Uterus (tissue), 4 donors: ENCODE results near the gene DENND2A. TPM values are rescaled to one million over a fixed set of nuclear protein-coding genes. Genes with fewer than 3 reads are reported as not detected.
A peak's percentile ranks its signal among the peaks of the same experiment; 100 is the strongest.

ENCODE experiments used
- DNase-seq, 2 donors: peaks; one replicate each; pipeline ENCODE4 v3.0.0-alpha.2; 2019 to 2020
- H3K27ac ChIP-seq, 2 donors: fragments of 200-600 bp; sonication (generic); 1 replicate in 1 of 2; 2 replicates in 1 of 2; pipeline ENCODE4 v1.5.1; 2016 to 2018
- H3K27me3 ChIP-seq, 2 donors: fragments of 200-600 bp; sonication (generic); one replicate each; pipeline ENCODE4 v1.5.1; 2018 to 2019; ENCODE audit warnings: control low read depth in 1 of 2
- H3K36me3 ChIP-seq, 2 donors: fragments of 200-600 bp; sonication (generic); one replicate each; pipeline ENCODE4 v1.5.1; 2019; ENCODE audit warnings: control low read depth in 1 of 2
- H3K4me1 ChIP-seq, 2 donors: fragments of 200-600 bp; sonication (generic); one replicate each; pipeline ENCODE4 v1.5.1; 2018 to 2019; ENCODE audit warnings: control low read depth in 1 of 2
- H3K4me3 ChIP-seq, 2 donors: fragments of 200-600 bp; sonication (generic); 1 replicate in 1 of 2; 2 replicates in 1 of 2; pipeline ENCODE4 v1.5.1; 2018 to 2019; ENCODE audit warnings: mild to moderate bottlenecking in 1 of 2
- H3K9me3 ChIP-seq, 2 donors: fragments of 200-600 bp; sonication (generic); one replicate each; pipeline ENCODE4 v1.5.1; 2019; ENCODE audit warnings: control low read depth in 1 of 2
- CTCF ChIP-seq, 4 experiments: fragments of 200-600 bp in 2 of 4; fragments of 450-650 bp in 2 of 4; sonication (generic) in 2 of 4; IDR thresholded peaks; one replicate each; pipeline ENCODE4 v1.5.1; 2016 to 2019; ENCODE audit warnings: antibody characterized with exemption in 4 of 4, mild to moderate bottlenecking in 2 of 4, moderate library complexity in 1 of 4
- POLR2A ChIP-seq, 2 donors: fragments of 450-650 bp; IDR thresholded peaks; one replicate each; pipeline ENCODE4 v1.6.1; 2016; ENCODE audit warnings: antibody characterized with exemption in 2 of 2, mild to moderate bottlenecking in 1 of 2, moderate library complexity in 1 of 2
- intact Hi-C: fragments of 100-400 bp; cut with DNase I; formaldehyde crosslinking; loops from one replicate; pipeline ENCODE4 v1.15.1; 2023; ENCODE audit warnings: low total_unique reads
- total RNA-seq, 4 donors: library from RNA; depleted of rRNA in 3 of 4; stranded (reverse); fragments of >200 nt in 3 of 4; gene quantifications; one replicate each; pipeline versions ENCODE4 v1.1.0 to v1.2.4, GENCODE V29; 2014 to 2023
- donor health status: DM: yes; HTN: yes; CAD: no.

Gene DENND2A
- total RNA-seq, 4 donors from 2014 or later = 9.1 to 84.8 (median 35.5) TPM

GRCh38 chr7:140639366-140640053 lies 1.1 kb downstream of the DENND2A start:
- Histone ChIP-seq H3K4me1 (peaks cover 0 to 4% of the 10 kb centered on the region in 2 donors), H3K36me3 (no peaks in the 10 kb centered on the region), H3K9me3 (no peaks in the 10 kb centered on the region), H3K27ac (peak overlapping the region; percentile 92 to 95), H3K4me3 (peak overlapping the region; percentile 79 to 87), H3K27me3 (peaks cover 0 to 3% of the 10 kb centered on the region in 2 donors)
- TF ChIP-seq POLR2A (IDR thresholded peaks at IDR 0.05) (no peak), CTCF (IDR thresholded peaks at IDR 0.05) (no peak)
- intact Hi-C loops = no loop called here
- DNase-seq = peak; percentile 62 to 73

GRCh38 chr7:140638173-140638791 lies 2.3 kb downstream of the DENND2A start:
- Histone ChIP-seq H3K27ac (peak overlapping the region; percentile 92 to 95), H3K27me3 (peaks cover 0 to 3% of the 10 kb centered on the region in 2 donors), H3K9me3 (no peaks in the 10 kb centered on the region), H3K4me1 (peaks cover 0 to 4% of the 10 kb centered on the region in 2 donors), H3K36me3 (no peaks in the 10 kb centered on the region), H3K4me3 (peak overlapping the region; percentile 79 to 87)
- DNase-seq = peak; percentile 59 to 69
- intact Hi-C loops = no loop called here
- TF ChIP-seq CTCF (IDR thresholded peaks at IDR 0.05) = peak in 1 of 4 experiments; percentile 19
- no peak for TF ChIP-seq POLR2A (IDR thresholded peaks at IDR 0.05)

- H3K4me1 ChIP-seq = peaks cover 0 to 4% of the 10 kb centered on the region in 2 donors
- H3K9me3 ChIP-seq = no peaks in the 10 kb centered on the region
- no peak overlapping the region for H3K4me3 ChIP-seq
- intact Hi-C loops = no loop called here
- peaks cover 0 to 3% of the 10 kb centered on the region in 2 donors for H3K27me3 ChIP-seq
- no peak for DNase-seq
- TF ChIP-seq POLR2A (IDR thresholded peaks at IDR 0.05) (no peak), CTCF (IDR thresholded peaks at IDR 0.05) (no peak)
- no peaks in the 10 kb centered on the region for H3K36me3 ChIP-seq
- H3K27ac ChIP-seq = peak overlapping the region; percentile 92 to 95
These were observed 3.2 kb downstream of the DENND2A start for GRCh38 chr7:140637400-140637799.

- no peak for TF ChIP-seq CTCF (IDR thresholded peaks at IDR 0.05)
- no peak for TF ChIP-seq POLR2A (IDR thresholded peaks at IDR 0.05)
- Histone ChIP-seq H3K4me3 (no peak overlapping the region), H3K4me1 (peaks cover 0 to 4% of the 10 kb centered on the region in 2 donors), H3K9me3 (no peaks in the 10 kb centered on the region), H3K27ac (peak overlapping the region; percentile 27 to 45), H3K36me3 (no peaks in the 10 kb centered on the region), H3K27me3 (peaks cover 0 to 3% of the 10 kb centered on the region in 2 donors)
- no peak for DNase-seq
- intact Hi-C loops = no loop called here
These were observed 4.8 kb downstream of the DENND2A start for GRCh38 chr7:140635816-140636215.

- peaks cover 0 to 4% of the 10 kb centered on the region in 2 donors for H3K4me1 ChIP-seq
- H3K27ac ChIP-seq = peak overlapping the region; percentile 27 to 45
- no peaks in the 10 kb centered on the region for H3K36me3 ChIP-seq
These were observed 5.3 kb downstream of the DENND2A start for GRCh38 chr7:140635345-140635744.

More at GRCh38 chr7:140635345-140635744, 5.3 kb downstream of the DENND2A start:
- intact Hi-C loops = no loop called here
- DNase-seq = no peak
- Histone ChIP-seq H3K9me3 (no peaks in the 10 kb centered on the region), H3K27me3 (peaks cover 0 to 3% of the 10 kb centered on the region in 2 donors), H3K4me3 (no peak overlapping the region)
- no peak for TF ChIP-seq CTCF (IDR thresholded peaks at IDR 0.05)
- TF ChIP-seq POLR2A (IDR thresholded peaks at IDR 0.05) = no peak
